Femur (tissue), 1 donor: ENCODE measurements around the gene SS18.
"Not testable (repeated sequence)": the region's sequence is repeated elsewhere in the genome, so short reads cannot be mapped to it uniquely, and the experiment has no call there.

Source experiments
- DNase-seq: peaks from one replicate; pipeline ENCODE4 v3.0.0-alpha.2; 2017

SS18 gene, protein sequence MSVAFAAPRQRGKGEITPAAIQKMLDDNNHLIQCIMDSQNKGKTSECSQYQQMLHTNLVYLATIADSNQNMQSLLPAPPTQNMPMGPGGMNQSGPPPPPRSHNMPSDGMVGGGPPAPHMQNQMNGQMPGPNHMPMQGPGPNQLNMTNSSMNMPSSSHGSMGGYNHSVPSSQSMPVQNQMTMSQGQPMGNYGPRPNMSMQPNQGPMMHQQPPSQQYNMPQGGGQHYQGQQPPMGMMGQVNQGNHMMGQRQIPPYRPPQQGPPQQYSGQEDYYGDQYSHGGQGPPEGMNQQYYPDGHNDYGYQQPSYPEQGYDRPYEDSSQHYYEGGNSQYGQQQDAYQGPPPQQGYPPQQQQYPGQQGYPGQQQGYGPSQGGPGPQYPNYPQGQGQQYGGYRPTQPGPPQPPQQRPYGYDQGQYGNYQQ

GRCh38 chr18:26090130-26091046 is at the start of gene SS18:
Gene SS18 (minus strand): TSS chr18:26090613. CDS start chr18:26090569, 44 bp downstream.
- peak; percentile 96 for DNase-seq

DNA sequence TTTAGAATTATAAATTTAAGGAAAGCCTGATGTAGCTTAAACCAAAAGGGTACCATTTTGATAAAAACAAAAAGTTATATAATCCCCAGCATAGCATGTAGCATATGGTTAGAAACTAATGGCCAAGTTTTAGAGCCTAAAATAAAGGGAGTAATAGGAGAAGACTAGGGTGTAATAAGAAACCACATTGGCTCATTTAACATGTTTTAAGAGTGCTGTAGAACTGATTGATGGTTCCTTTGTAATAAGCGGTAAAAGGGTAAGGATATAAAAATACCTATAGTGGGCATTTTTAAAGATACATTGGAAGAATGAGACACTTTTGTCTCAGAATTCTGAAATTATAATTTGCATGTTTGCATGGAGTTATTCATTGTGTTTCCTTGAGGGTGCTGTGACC is 45.1 kb upstream of the SS18 start:
- no peak for DNase-seq

DNA sequence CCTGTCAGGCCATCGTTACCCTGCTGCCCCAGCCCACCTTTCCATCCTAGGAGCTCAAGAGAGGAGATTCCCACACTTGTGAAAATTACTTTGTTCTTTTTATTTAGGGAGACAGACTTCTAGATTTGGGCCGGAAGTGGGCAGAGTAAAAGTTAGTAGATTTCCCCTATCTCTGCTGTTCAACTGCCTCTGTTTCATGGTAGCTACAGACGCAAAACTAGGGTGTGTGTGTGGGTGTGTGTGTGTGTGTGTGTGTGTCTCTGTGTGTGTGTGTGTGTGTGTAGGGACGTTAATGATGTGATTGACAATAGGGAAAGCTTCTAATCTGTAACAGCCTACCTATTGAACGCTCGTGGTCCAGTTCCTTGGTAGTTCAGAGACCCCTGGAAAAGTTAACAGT is 43.7 kb upstream of the SS18 start:
- DNase-seq = no peak

DNA sequence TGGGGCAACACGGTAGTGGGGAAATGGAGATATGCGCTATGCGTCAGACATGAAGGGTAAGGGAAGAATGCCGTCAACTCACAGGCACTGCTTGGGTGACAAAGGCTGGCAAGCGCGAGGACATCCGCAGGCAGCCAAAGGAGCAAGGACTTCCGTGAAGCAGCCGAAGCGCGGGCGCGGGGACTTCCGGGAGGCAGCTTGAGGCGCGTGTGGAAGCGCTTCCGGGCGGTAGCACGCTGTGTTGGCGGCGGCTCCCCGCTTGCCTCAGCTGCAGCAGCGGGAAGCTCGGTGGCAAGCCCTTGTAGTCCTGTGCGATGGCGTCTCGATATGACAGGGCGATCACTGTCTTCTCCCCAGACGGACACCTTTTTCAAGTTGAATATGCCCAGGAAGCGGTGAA is 43.2 kb upstream of the SS18 start, which contains the start of gene PSMA8:
Gene PSMA8, plus strand, starts transcription at position 218 of the 400 bp plus-strand sequence. Its CDS starts 97 bp downstream, at position 315.
- no peak for DNase-seq

DNA sequence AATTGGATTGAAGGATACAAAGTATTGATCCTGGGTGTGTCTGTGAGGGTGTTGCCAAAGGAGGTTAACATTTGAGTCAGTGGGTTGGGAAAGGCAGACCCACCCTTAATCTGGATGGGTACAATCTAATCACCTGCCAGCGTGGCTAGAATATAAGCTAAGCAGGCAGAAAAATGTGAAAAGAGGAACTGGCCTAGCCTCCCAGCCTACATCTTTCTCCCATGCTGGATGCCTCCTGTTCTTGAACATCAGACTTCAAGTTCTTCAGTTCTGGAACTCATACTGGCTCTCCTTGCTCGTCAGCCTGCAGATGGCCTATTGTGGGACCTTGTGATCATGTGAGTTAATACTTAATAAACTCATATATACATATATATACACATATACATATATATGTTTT is 37.8 kb upstream of the SS18 start:
- not testable (repeated sequence) for DNase-seq

GRCh38 chr18:26127786-26128185 is 37.4 kb upstream of the SS18 start:
- no peak for DNase-seq

DNA sequence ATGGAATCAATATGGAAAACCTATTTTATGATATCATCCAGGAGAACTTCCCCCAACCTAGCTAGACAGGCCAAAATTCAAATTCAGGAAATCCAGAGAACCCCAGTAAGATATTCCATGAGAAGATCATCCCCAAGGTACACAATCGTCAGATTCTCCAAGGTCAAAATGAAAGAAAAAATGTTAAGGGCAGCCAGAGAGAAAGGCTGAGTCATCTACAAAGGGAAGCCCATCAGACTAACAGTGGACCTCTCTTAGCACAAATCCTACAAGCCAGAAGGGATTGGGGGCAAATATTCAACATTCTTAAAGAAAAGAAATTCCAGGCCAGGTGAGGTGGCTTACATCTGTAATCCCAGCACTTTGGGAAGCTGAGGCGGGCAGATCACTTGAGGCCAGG is 31.6 kb upstream of the SS18 start:
- DNase-seq = not testable (repeated sequence)

- DNase-seq = no peak
Observed at GRCh38 chr18:26121476-26121875, 31.1 kb upstream of the SS18 start.

DNA sequence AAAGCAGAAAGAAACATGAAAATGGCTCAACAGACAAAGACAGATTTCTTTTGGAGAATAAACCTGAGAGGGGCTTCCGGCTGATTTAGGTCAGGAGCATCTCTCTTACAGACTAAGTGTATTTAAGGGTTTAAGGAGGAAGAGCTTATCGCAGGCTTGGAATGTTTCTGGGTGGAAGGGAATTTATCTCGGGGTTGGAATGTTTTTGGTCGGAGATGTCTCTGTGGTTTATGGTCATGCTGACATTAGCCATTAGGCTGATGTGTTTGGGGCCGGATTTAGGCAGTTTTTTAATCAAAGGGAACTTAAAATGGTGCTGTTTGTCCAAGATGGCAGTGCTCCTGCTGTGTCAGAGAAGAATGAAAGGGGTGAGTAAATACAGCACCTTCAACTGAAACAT is 28.8 kb upstream of the SS18 start:
- DNase-seq = no peak

DNA sequence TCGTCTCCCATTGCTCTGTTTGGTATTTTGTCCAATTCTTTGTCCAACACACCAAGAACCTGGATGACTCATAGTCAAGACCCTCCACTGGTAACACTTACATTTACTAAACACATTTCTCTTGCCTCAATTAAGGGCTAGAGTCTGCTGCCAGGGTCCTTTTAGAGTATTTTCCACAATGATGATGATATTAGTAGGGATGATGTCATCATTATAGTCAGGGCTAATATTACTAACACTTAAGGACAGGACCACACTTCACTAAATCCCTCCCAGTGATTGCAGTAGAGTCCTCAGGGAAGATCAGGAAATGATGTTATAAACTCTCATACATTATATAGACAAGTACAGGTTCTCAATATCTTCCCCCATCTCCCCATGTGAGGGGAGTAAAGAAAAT is 13.6 kb upstream of the SS18 start:
- DNase-seq = no peak

DNA sequence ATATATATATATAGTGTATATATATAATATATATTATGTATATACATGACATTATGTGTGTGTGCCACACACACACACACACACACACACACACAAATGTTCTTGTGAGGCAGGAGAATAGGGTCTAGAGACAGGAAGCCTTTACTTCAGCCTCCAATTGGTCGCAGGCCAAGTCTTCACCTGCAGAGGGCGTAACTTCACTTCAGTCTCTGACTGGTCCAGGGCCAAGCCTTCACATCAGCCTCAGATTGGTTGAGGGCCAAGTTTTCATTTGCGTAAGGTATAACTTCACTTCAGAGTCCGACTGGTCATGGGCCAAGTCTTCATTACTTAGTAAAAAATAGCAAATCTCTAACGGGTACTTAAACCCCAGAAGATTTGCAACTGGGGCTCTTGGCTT is 13.2 kb upstream of the SS18 start:
- DNase-seq = no peak

- no peak for DNase-seq
Observed at GRCh38 chr18:26097563-26097962, 7.2 kb upstream of the SS18 start.

DNA sequence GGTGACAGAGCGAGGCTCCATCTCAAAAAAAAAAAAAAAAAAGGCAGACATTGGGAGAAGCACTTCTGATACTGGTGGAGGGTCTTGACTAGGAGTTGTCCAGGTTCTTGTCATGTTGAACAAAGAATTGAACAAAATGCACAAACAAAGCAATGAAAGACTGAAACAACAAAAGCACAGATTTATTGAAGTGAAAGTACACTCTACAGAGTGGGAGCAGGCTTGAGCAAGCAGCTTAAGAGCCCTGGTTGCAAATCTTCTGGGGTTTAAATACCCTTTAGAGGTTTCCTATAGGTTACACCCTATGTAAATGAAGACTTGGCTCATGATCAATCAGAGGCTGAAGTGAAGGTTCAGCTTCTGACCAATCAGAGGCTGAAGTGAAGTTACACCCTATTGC is 6.4 kb upstream of the SS18 start:
- no peak for DNase-seq

DNA sequence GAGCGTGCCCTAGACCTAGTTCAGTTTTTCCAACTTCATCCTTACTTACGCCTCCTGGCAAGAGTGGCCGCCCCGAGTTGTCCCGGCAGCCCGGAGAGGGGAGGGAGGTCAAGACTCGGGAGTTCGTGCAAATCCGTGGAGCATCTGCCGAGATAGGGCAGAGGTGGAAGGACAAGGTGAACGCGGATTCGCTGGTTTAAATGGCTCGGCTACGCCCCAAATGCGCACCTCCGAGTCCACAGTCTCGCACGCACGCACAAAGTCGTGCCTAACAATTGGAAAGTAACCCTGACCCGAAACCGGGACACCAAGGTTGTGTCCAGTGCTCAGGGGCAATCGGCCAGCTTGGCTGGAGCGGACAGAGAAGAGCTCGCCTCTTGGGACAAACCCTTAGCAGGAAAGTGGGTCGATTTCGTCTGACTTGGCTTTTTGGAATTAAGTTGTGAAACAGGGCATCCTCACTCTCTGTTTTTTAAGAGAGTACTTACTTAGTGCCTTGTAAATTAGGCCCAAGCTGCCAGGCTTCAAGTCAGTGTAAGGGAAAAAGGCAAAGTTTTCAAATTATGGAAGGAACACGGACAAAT is 726 bp upstream of the SS18 start:
- DNase-seq = no peak

DNA sequence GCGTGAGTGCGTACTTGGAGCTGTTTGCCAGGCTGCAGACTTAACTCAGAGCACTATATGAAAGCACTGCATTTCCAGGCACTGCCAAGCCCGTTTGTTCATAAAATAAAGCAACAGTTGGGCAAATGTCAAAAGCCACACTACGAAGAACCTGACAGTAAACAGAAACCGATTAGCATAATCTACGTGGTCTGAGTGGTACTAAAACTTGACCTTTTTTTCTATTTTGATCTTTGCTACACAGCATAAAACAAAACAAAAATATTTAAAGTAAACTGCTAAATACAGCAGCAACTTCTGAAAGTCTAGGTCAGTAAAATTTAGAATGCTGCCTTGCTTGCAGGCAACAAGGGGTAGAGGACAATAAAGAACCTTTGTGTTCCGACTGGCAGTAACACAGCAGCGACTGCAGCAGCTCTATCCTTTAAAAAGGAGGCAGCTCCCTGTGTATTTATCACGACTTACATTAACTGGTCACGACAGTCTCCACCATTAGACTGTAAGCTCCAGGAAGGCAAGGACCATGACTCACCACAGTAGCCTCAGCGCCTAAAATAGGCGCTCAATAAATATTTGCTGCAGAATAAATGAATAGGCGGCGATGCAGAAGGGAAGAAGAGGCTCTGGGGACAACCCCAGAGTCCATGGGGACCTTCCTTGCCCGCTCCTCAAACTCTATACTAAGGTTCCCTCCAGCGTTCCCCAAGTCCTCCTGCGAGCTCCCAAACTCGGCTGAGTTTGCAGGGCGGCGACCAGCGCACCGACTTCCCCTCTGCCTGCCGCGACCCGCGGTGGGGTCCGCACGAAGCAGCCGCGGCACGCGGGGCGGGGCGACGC is 902 bp downstream of the SS18 start:
- peak; percentile 18 for DNase-seq

- DNase-seq = no peak
Observed at GRCh38 chr18:26088487-26088886, 1.9 kb downstream of the SS18 start.

DNA sequence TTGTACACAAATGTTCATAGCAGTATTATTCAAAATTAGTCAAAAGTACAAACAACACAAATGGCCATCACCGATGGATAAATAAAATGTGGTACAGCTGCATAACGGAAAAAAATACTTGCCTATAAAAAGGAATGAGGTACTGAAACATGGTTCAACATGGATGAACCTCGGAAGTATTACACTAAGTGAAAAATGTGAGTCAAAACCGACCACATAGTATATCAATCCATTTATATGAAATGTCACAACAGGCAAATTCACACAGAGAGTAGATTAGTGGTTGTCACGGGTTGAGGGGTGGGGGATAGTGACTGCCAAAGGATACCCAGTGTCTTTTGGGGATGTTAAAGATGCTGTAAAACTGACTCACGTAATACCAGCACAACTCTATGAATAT is 3.5 kb downstream of the SS18 start:
- DNase-seq = no peak

DNA sequence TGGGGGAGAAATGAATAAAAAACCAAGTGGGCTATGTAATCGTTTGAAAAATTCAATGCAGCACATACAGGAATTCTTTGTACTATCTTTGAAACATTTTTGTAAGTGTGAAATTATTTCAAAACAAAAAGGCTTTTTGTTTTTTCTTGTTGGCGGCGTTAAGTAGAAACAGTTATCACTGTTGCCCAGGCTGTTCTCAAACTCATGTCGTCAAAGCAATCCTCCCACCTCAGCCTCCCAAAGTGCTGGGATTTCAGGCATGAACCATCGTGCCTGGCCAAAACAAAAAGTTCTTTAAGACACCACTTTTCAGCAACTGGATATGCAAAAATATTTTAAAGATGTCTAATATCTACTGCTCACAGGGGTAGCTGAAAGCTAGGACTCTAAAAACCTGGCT is 5.4 kb downstream of the SS18 start:
- DNase-seq = no peak

GRCh38 chr18:26083099-26083498 is 7.3 kb downstream of the SS18 start:
- DNase-seq = no peak

GRCh38 chr18:26082475-26082874 is 7.9 kb downstream of the SS18 start:
- DNase-seq = no peak

- no peak for DNase-seq
Observed at GRCh38 chr18:26074246-26074645, 16.2 kb downstream of the SS18 start.

DNA sequence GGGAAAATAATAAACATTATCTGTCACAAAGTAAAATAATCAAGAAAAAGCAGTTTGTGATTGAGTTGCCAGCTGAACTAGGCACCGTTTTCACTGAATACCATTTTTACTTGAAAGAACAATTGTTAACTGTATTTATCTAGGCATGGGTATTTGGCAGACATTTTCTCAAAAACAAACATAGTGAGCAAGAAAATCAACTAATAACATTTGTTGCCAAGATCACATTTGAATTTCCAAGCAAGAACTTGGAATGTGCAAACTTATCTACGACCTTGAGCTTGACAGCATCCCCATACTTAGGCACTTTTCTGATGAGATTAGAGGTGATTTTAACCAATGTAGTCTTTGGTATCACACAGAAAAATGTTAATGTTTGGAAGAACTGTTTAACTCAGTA is 16.7 kb downstream of the SS18 start:
- DNase-seq = no peak

DNA sequence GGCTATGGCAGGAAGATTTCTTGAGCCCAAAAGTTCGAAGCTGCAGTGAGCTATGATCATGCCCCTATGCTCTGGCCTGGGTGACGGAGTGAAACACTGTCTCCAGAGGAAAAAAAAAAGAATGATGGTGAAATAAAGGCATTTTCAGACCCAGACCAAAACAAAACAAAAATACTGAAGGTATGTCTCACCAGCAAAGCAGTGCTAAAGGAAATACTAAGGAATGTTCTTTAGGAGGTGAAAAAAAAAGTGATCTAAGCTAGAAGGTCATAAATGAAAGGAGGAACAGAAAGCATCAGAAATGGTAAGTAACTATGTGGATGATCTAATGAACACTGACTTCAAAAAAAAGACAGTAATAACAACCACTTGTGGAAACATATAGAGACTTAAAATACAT is 18.7 kb downstream of the SS18 start:
- DNase-seq = no peak
